H1 (cell line): ENCODE measurements around the gene UTP25. TPM values are rescaled to one million over a fixed set of nuclear protein-coding genes. Genes with fewer than 3 reads are reported as not detected.

Experiments used
- CTCF ChIA-PET: fragments of 300-600 bp; sonication (Branson Sonifier 250); formaldehyde crosslinking; loops from one replicate; lab custom pipeline; 2021; ENCODE audit not compliant: partially characterized antibody; lab: Charles Lee
- POLR2A ChIA-PET: fragments of 300-600 bp; sonication (Branson Sonifier 250); formaldehyde crosslinking; loops from one replicate; lab custom pipeline; 2021; ENCODE audit warnings: inconsistent platforms; ENCODE audit not compliant: partially characterized antibody; lab: Charles Lee
- DNase-seq, 2 experiments: peaks; one replicate each; pipeline versions ENCODE4 v3.0.0 to v3.0.0-alpha.2; 2010 to 2022; ENCODE audit warnings: low spot score in 2 of 2, low read depth in 1 of 2, mixed read lengths in 1 of 2
- FAIRE-seq: peaks from 2 replicates; lab custom pipeline; 2011; peaks lifted over from hg19 to GRCh38; lab: Jason Lieb, UNC
- H2AFZ ChIP-seq: 2 replicates; pipeline ENCODE4 v1.8.1; 2012; ENCODE audit warnings: low read length, inconsistent platforms
- H2AK5ac ChIP-seq: 2 replicates; pipeline ENCODE4 v1.6.1; 2013; ENCODE audit warnings: low read depth, low read length
- H2BK120ac ChIP-seq: replicated peaks from 2 replicates; pipeline ENCODE3; 2013; ENCODE audit warnings: low read depth, low read length, inconsistent platforms
- H2BK12ac ChIP-seq: 2 replicates; pipeline ENCODE4 v1.6.1; 2013; ENCODE audit warnings: low read depth, low read length
- H2BK15ac ChIP-seq: 2 replicates; pipeline ENCODE4 v1.6.1; 2013; ENCODE audit warnings: low read length
- H2BK20ac ChIP-seq: 2 replicates; pipeline ENCODE4 v1.6.1; 2013; ENCODE audit warnings: low read length
- H2BK5ac ChIP-seq: 2 replicates; pipeline ENCODE4 v1.6.1; 2013; ENCODE audit warnings: low read depth, low read length
- H3K14ac ChIP-seq: 2 replicates; pipeline ENCODE4 v1.6.1; 2013; ENCODE audit warnings: inconsistent platforms; ENCODE audit not compliant: insufficient read length
- H3K18ac ChIP-seq: 2 replicates; pipeline ENCODE4 v1.6.1; 2013; ENCODE audit warnings: low read length; ENCODE audit errors: extremely low read depth
- H3K23ac ChIP-seq: 2 replicates; pipeline ENCODE4 v1.6.1; 2013; ENCODE audit warnings: inconsistent platforms; ENCODE audit not compliant: insufficient read length
- H3K23me2 ChIP-seq: 2 replicates; pipeline ENCODE4 v1.6.1; 2013; ENCODE audit warnings: low read depth, low read length
- H3K27ac ChIP-seq: 2 replicates; pipeline ENCODE4 v1.6.1; 2011; ENCODE audit warnings: low read depth, low read length, inconsistent platforms
- H3K27me3 ChIP-seq, 4 experiments: replicated peaks in 1 of 4; 1 replicate in 1 of 4; 2 replicates in 3 of 4; pipeline versions ENCODE4 v1.6.1 to v1.8.1; 2011 to 2013; ENCODE audit warnings: low read length in 3 of 4, mild to moderate bottlenecking in 3 of 4, inconsistent platforms in 2 of 4, mixed read lengths in 2 of 4, moderate library complexity in 1 of 4; ENCODE audit not compliant: control insufficient read depth in 3 of 4, insufficient read depth in 3 of 4; ENCODE audit errors: extremely low read depth in 1 of 4
- H3K36me3 ChIP-seq, 4 experiments: 2 replicates each; pipeline versions ENCODE4 v1.6.1 to v1.8.1; 2011 to 2013; ENCODE audit warnings: mild to moderate bottlenecking in 4 of 4, low read length in 3 of 4, moderate library complexity in 2 of 4, control low read depth in 1 of 4, inconsistent platforms in 1 of 4; ENCODE audit not compliant: insufficient read depth in 4 of 4, control insufficient read depth in 2 of 4
- H3K4ac ChIP-seq: replicated peaks from 2 replicates; pipeline ENCODE3; 2013; ENCODE audit warnings: low read length, low read depth, mixed read lengths, inconsistent platforms; ENCODE audit not compliant: insufficient read length
- H3K4me1 ChIP-seq, 4 experiments: replicated peaks in 1 of 4; 1 replicate in 1 of 4; 2 replicates in 3 of 4; pipeline versions ENCODE4 v1.6.1 to v1.8.1; 2011 to 2013; ENCODE audit warnings: low read length in 3 of 4, inconsistent platforms in 2 of 4, mixed read lengths in 1 of 4; ENCODE audit not compliant: insufficient read depth in 4 of 4, control insufficient read depth in 3 of 4
- H3K4me2 ChIP-seq, 2 experiments: 2 replicates each; pipeline versions ENCODE4 v1.6.1 to v1.8.1; 2011 to 2013; ENCODE audit warnings: low read depth in 2 of 2, low read length in 2 of 2, control low read depth in 1 of 2, inconsistent platforms in 1 of 2, mild to moderate bottlenecking in 1 of 2; ENCODE audit not compliant: insufficient read depth in 1 of 2
- H3K4me3 ChIP-seq, 4 experiments: fragments of 200-600, 300-600 bp in 1 of 4; sonication (generic), shearing (Covaris generic), sonication (Bioruptor Twin) in 1 of 4; 2 replicates each; pipeline versions ENCODE4 v1.5.1 to v1.8.1; 2011 to 2016; ENCODE audit warnings: low read length in 4 of 4, low read depth in 3 of 4, control low read depth in 2 of 4, inconsistent platforms in 2 of 4, mild to moderate bottlenecking in 2 of 4, mixed read lengths in 1 of 4, moderate library complexity in 1 of 4; ENCODE audit not compliant: insufficient read depth in 2 of 4; ENCODE audit errors: extremely low read depth in 1 of 4
- H3K56ac ChIP-seq: replicated peaks from 2 replicates; pipeline ENCODE3; 2013; ENCODE audit warnings: low read depth, mild to moderate bottlenecking, mixed read lengths, low read length, inconsistent platforms; ENCODE audit not compliant: insufficient read length
- H3K79me1 ChIP-seq: 2 replicates; pipeline ENCODE4 v1.6.1; 2013; ENCODE audit warnings: low read depth, low read length, control low read depth
- H3K79me2 ChIP-seq, 2 experiments: 2 replicates each; pipeline versions ENCODE4 v1.6.1 to v1.8.1; 2012 to 2013; ENCODE audit warnings: low read length in 2 of 2, mild to moderate bottlenecking in 2 of 2, inconsistent platforms in 1 of 2; ENCODE audit not compliant: insufficient read depth in 2 of 2, control insufficient read depth in 1 of 2
- H3K9ac ChIP-seq, 4 experiments: replicated peaks in 1 of 4; 1 replicate in 1 of 4; 2 replicates in 3 of 4; pipeline versions ENCODE4 v1.6.1 to v1.8.1; 2011 to 2013; ENCODE audit warnings: low read depth in 3 of 4, low read length in 3 of 4, control low read depth in 2 of 4, mild to moderate bottlenecking in 2 of 4, moderate library complexity in 2 of 4, inconsistent platforms in 1 of 4; ENCODE audit errors: extremely low read depth in 1 of 4
- H3K9me3 ChIP-seq, 2 experiments: 2 replicates each; pipeline versions ENCODE4 v1.6.1 to v1.8.1; 2012 to 2013; ENCODE audit warnings: mild to moderate bottlenecking in 2 of 2, moderate library complexity in 2 of 2, control low read depth in 1 of 2, inconsistent platforms in 1 of 2, low read depth in 1 of 2, low read length in 1 of 2, mixed read lengths in 1 of 2; ENCODE audit not compliant: insufficient read depth in 2 of 2
- H4K20me1 ChIP-seq, 2 experiments: replicated peaks in 1 of 2; 2 replicates each; pipeline versions ENCODE3 to v1.8.1; 2011 to 2013; ENCODE audit warnings: inconsistent platforms in 2 of 2, low read length in 2 of 2, mild to moderate bottlenecking in 1 of 2; ENCODE audit not compliant: insufficient read depth in 2 of 2, control insufficient read depth in 1 of 2
- H4K5ac ChIP-seq: 2 replicates; pipeline ENCODE4 v1.6.1; 2013; ENCODE audit warnings: low read length, low read depth, mixed read lengths, inconsistent platforms; ENCODE audit not compliant: insufficient read length
- H4K8ac ChIP-seq: 2 replicates; pipeline ENCODE4 v1.8.0; 2013; ENCODE audit warnings: mild to moderate bottlenecking, moderate library complexity, low read length, inconsistent platforms; ENCODE audit not compliant: insufficient read depth; ENCODE audit errors: extremely low read depth
- H4K91ac ChIP-seq: replicated peaks from 2 replicates; pipeline ENCODE3; 2013; ENCODE audit warnings: low read length, mixed read lengths, inconsistent platforms; ENCODE audit not compliant: insufficient read length
- SIN3A ChIP-seq, 2 experiments: IDR thresholded peaks in 1 of 2; conservative IDR thresholded peaks in 1 of 2; 2 replicates each; pipeline ENCODE4 v1.6.1; 2011 to 2012; ENCODE audit warnings: low read length in 2 of 2, improper control_type of control experiment in 1 of 2, low read depth in 1 of 2, mild to moderate bottlenecking in 1 of 2
- WGBS, 2 experiments: shearing (Covaris generic) in 1 of 2; methylation state at CpG; one replicate each; pipeline versions ENCODE4 v1.1.6 to v1.1.7; 2013 to 2015; ENCODE audit warnings: low lambda C conversion rate in 2 of 2, mixed read lengths in 2 of 2, inconsistent platforms in 1 of 2, low coverage in 1 of 2, missing lambda C conversion rate in 1 of 2; ENCODE audit not compliant: insufficient replicate concordance in 2 of 2, insufficient coverage in 1 of 2, insufficient read length in 1 of 2; ENCODE audit errors: extremely low coverage in 1 of 2, missing lambda C conversion rate in 1 of 2; 5-methylcytosine and 5-hydroxymethylcytosine counted together
- polyA plus RNA-seq, 7 experiments: library from polyadenylated mRNA; depleted of rRNA in 3 of 7; stranded (reverse) in 5 of 7; unstranded in 2 of 7; fragments of >200 nt in 5 of 7; fragments of 200-250 nt in 2 of 7; gene quantifications; 1 replicate in 5 of 7; 2 replicates in 1 of 7; 4 replicates in 1 of 7; pipeline versions ENCODE4 v1.2.1 to v1.2.3, GENCODE V29; 2011 to 2013; ENCODE audit warnings: missing spikeins in 2 of 7, mixed read lengths in 2 of 7
- total RNA-seq: library from RNA; stranded (reverse); fragmentation: NEBNext Ultra II Directional; extraction: Animal tissue kit (Norgen Biotek cat#: 25700); gene quantifications from 2 replicates; pipeline ENCODE4 v1.2.1, GENCODE V29; 2021

UTP25 gene
- total and polyA plus RNA-seq, 2 of the 8 experiments (the other 6 are each of a cell fraction or from before 2014, with no cell fraction given), result 4.0 to 7.6 TPM

GRCh38 chr1:209802117-209802779 lies 25.5 kb upstream of the UTP25 start:
- ChIA-PET POLR2A (interaction anchor here (1.3 kb wide), 1 partner anchor 34 kb away, joined by 3 read pairs; no protein-coding TSS in a partner anchor), CTCF (interaction anchor here (1.0 to 3.7 kb wide), 4 partner anchors 16 to 58 kb away, joined by 3 to 25 read pairs (median 5); no protein-coding TSS in a partner anchor)
- no peak overlapping the region for H3K4ac ChIP-seq
- no peak overlapping the region for H3K9ac ChIP-seq
- no peak overlapping the region for H3K23ac ChIP-seq
- no peak overlapping the region for H2BK5ac ChIP-seq
- no peak overlapping the region for H3K56ac ChIP-seq
- no peak overlapping the region for H3K4me2 ChIP-seq
- no peak overlapping the region for H4K91ac ChIP-seq
- no peak overlapping the region for H2AK5ac ChIP-seq
- no peak overlapping the region for H2BK12ac ChIP-seq
- H2BK120ac ChIP-seq, result no peak overlapping the region
- H3K4me1 ChIP-seq, result peaks cover 0 to 10% (median 1%) of the 10 kb centered on the region in 4 experiments; a peak in 4 of 7 replicates
- no peak overlapping the region for H3K14ac ChIP-seq
- peaks cover 0 to 7% of the 10 kb centered on the region in 2 experiments; a peak in 1 of 4 replicates for H3K79me2 ChIP-seq
- DNase-seq, result no peak
- no peak overlapping the region for H3K4me3 ChIP-seq
- no peak for TF ChIP-seq SIN3A (conservative IDR thresholded peaks at IDR 0.05 in 1 of 2, IDR thresholded peaks at IDR 0.05 in 1 of 2; ENCODE audit: low read depth in 1 of 2, low read length in 2 of 2)
- TF ChIP-seq, all 59 proteins: peak for 0
- no peaks in the 10 kb centered on the region; the same call in none of the 2 replicates for H3K79me1 ChIP-seq
- H3K27me3 ChIP-seq, result no peaks in the 10 kb centered on the region
- H3K9me3 ChIP-seq, result no peaks in the 10 kb centered on the region
- H4K20me1 ChIP-seq, result peaks cover 0 to 7% of the 10 kb centered on the region in 2 experiments
- FAIRE-seq, result no peak
- no peak overlapping the region for H3K18ac ChIP-seq
- H2AFZ ChIP-seq, result no peak overlapping the region
- no peak overlapping the region for H4K8ac ChIP-seq
- H2BK20ac ChIP-seq, result no peak overlapping the region
- no peak overlapping the region for H3K27ac ChIP-seq
- no peak overlapping the region for H2BK15ac ChIP-seq
- no peaks in the 10 kb centered on the region; a peak in 1 of 8 replicates for H3K36me3 ChIP-seq
- 92% methylated on average over 4 of the region's 4 CpGs; no CpG with 5 or more reads in 1 of the 2 experiments for WGBS, 2 experiments
- peaks cover 12% of the 10 kb centered on the region; the same call in 1 of the 2 replicates for H3K23me2 ChIP-seq
- no peak overlapping the region for H4K5ac ChIP-seq
